ENCODE measurements around the gene PSMD3. TPM values are rescaled to one million over a fixed set of nuclear protein-coding genes. Genes with fewer than 3 reads are reported as not detected.

PSMD3 gene
- polyA plus RNA-seq, 12 donors = 59.7 to 102 (median 83.6) TPM; not detected in 1

DNA sequence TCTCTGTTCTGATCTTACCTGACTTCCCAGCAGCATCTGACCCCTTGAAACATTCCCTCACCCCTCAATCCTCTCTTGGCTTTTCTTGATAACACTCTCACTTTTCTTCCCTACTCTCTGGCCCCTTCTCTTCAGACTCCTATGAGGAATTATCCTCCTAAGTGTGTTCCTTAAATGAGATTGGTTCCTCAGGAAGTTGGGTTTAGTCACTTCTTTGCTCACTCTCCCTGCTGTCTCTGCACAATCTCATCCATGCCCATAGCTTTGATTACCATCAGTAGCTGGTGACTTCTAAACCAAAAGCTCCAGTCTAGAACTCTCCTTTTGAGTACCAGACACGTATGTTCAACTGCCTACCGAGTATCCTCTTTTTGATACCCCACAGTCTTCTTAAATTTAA is 60.6 kb downstream of the PSMD3 start:
- DNase-seq = no peak

Other genes starting within 250 kb of the PSMD3 start
- gene GRB7, start 242.9 kb upstream of the PSMD3 start, polyA plus RNA-seq (ENCODE audit: insufficient read length in 12 of 12) = 1 to 10 TPM in 3 of 12 donors, under 1 TPM in 7, not detected in 2; 0.13 to 5.3 (median 0.48) TPM
- 1 to 10 TPM in 1 of 12 donors, under 1 TPM in 9, not detected in 2; 0.06 to 1.5 (median 0.25) TPM for gene IKZF3, start 116.5 kb upstream of the PSMD3 start, polyA plus RNA-seq (ENCODE audit: insufficient read length in 12 of 12)
- not detected for gene ZPBP2, start 112.6 kb upstream of the PSMD3 start, polyA plus RNA-seq (ENCODE audit: insufficient read length in 12 of 12)
- 10 to 100 TPM in 5 of 12 donors, 1 to 10 TPM in 6, not detected in 1; 5.5 to 24.9 (median 9.6) TPM for gene GSDMB, start 62.2 kb upstream of the PSMD3 start, polyA plus RNA-seq (ENCODE audit: insufficient read length in 12 of 12)
- gene ORMDL3, start 53.2 kb upstream of the PSMD3 start, polyA plus RNA-seq (ENCODE audit: insufficient read length in 12 of 12) = 10 to 100 TPM in 11 of 12 donors, not detected in 1; 37.2 to 65.9 (median 42.6) TPM
- under 1 TPM in 1 of 12 donors, not detected in 11; 0.19 TPM for gene LRRC3C, start 53.1 kb upstream of the PSMD3 start, polyA plus RNA-seq (ENCODE audit: insufficient read length in 12 of 12)
- under 1 TPM in 10 of 12 donors, not detected in 2; 0.08 to 0.19 (median 0.14) TPM for gene GSDMA, start 17.8 kb upstream of the PSMD3 start, polyA plus RNA-seq (ENCODE audit: insufficient read length in 12 of 12)
- under 1 TPM in 6 of 12 donors, not detected in 6; 0.15 to 0.28 (median 0.23) TPM for gene CSF3, start 34.6 kb downstream of the PSMD3 start, polyA plus RNA-seq (ENCODE audit: insufficient read length in 12 of 12)
- gene MED24, start 73.6 kb downstream of the PSMD3 start, polyA plus RNA-seq (ENCODE audit: insufficient read length in 12 of 12) = 100 to 1,000 TPM in 1 of 12 donors, 10 to 100 TPM in 10, not detected in 1; 52.6 to 127 (median 70.7) TPM
- gene THRA, start 82.2 kb downstream of the PSMD3 start, polyA plus RNA-seq (ENCODE audit: insufficient read length in 12 of 12) = 10 to 100 TPM in 11 of 12 donors, not detected in 1; 50.5 to 83.8 (median 63.6) TPM
- gene NR1D1, start 119.8 kb downstream of the PSMD3 start, polyA plus RNA-seq (ENCODE audit: insufficient read length in 12 of 12) = 10 to 100 TPM in 1 of 12 donors, 1 to 10 TPM in 9, not detected in 2; 1.7 to 12.3 (median 3.4) TPM
- gene MSL1, start 141.2 kb downstream of the PSMD3 start, polyA plus RNA-seq (ENCODE audit: insufficient read length in 12 of 12) = 100 to 1,000 TPM in 10 of 12 donors, 10 to 100 TPM in 1, not detected in 1; 95.6 to 172 (median 129) TPM
- 100 to 1,000 TPM in 1 of 12 donors, 10 to 100 TPM in 10, not detected in 1; 54.5 to 130 (median 62.1) TPM for gene CASC3, start 159.7 kb downstream of the PSMD3 start, polyA plus RNA-seq (ENCODE audit: insufficient read length in 12 of 12)
- 10 to 100 TPM in 5 of 12 donors, 1 to 10 TPM in 6, not detected in 1; 4.4 to 25.8 (median 8.0) TPM for gene RAPGEFL1, start 196.7 kb downstream of the PSMD3 start, polyA plus RNA-seq (ENCODE audit: insufficient read length in 12 of 12)
- gene WIPF2, start 238.5 kb downstream of the PSMD3 start, polyA plus RNA-seq (ENCODE audit: insufficient read length in 12 of 12) = 10 to 100 TPM; 12.7 to 73.8 (median 16.8) TPM

All from muscle of arm (tissue), 12 donors.